ENCODE results near the gene SLC28A1.
"Not testable (repeated sequence)": the region's sequence is repeated elsewhere in the genome, so short reads cannot be mapped to it uniquely, and the experiment has no call there.

The SLC28A1 gene

DNA sequence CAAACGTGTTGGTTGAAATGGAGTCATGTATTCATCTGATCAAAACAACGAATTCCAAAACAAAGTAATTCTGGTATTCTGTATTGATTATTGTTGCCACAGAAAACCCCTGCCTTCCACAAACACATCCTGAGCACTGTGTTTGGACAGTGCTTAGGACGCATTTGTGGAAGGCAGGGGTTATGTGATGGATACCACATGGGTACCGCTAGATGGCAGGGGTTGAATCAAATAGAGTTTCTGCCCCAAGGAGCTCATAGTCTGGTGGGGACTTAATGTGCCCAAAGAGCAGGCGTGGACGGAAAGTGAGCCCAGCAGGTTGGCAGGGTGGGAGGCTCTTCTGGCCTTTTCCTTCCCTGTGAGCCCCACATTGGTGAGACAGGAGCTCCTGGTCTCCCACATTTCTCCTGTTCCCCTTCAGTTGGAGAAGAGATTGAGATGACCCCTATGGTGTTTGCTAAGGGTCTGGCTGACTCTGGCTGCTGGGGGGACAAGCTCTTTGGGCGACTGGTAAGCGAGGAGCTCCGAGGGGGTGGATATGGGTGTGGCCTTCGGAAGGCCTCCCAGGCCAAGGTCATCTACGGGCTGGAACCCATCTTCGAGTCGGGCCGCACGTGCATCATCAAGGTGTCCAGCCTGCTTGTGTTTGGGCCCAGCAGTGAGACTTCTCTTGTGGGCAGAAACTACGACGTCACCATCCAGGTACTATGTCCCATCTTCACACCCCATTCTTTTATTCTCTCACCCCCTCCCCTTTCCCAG is 22.1 kb upstream of the SLC28A1 start:
- no peak for DNase-seq

DNA sequence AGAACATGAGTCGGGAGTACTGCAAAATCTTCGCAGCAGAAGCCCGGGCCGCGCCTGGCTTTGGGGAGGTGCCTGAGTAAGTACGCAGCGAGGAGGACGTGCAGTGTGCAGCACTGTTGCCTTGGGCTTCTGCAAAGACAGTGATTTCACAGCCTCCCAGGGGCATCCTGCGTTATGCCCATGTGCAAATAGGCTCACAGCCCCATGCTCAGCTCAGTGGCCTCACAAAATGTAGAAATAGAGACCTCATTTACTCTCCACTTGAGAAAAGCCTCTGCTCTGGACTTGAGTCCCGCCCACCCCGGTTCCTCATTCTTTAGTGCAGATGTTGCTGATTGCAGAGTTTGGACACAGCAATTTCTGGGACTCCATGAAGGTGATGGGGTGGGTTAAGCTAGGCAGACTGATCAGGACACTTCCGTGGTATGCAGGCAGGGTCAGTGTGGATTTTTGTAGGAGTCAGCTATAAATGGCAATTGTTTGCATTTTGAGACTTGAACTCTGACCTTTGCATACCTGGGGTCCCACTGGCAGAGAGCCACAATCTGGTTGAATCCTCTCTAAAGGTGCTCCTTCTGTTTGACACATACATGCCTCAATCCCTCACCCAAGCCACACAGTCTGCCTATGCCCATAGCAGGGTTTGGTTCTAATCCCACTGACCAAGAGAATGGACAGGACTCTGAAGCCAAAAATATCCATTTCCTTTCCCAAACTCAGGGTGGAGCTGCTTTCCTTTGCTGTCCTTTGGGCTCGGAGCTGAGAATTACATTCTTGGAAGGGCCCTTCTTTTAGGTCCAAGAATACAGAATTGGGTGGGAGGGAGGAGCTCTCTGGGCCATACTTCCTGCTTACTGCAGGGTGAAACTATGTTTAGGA is 20.7 kb upstream of the SLC28A1 start:
- peak; percentile 58 for DNase-seq

DNA sequence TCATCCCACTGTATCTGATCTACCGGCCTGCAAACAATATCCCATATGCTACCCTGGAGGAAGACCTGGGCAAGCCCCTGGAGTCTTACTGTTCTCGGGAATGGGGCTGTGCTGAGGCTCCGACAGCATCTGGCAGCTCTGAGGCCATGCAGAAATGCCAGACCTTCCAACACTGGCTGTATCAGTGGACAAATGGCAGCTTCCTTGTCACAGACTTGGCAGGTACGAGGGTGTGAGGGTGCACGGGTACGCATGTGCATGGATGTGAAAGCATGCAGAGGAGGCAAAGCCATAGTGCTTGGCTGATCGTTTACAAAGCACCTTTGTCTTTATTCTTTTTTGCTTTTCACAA is 20.0 kb upstream of the SLC28A1 start:
- DNase-seq, result no peak

DNA sequence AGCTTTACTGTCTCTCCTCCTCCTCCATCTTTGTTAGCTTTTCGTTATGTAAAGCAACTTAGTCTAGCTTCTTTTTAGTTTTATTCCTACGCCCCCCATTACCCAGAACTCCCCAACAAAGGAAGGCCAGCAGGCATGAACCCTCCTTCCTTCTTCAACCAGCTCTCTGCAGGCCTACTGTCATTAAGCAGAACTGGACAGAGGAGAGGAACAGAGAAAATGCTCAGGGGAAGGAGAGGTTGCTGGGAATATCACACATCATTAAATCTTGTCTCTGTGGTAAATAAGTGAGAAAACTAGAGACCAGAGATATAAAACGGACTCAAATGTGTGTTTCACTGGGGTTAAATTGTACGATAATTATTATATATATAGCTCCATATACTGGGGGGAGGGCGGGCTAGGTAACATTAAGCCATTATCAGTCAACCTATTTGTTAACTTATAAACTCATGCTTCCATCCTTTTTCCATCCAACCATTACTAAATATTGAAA is 19.3 kb upstream of the SLC28A1 start:
- no peak for DNase-seq

GRCh38 chr15:84868037-84868880 is 16.2 kb upstream of the SLC28A1 start:
- no peak for DNase-seq

GRCh38 chr15:84869510-84869909 is 15.0 kb upstream of the SLC28A1 start:
- no peak for DNase-seq

DNA sequence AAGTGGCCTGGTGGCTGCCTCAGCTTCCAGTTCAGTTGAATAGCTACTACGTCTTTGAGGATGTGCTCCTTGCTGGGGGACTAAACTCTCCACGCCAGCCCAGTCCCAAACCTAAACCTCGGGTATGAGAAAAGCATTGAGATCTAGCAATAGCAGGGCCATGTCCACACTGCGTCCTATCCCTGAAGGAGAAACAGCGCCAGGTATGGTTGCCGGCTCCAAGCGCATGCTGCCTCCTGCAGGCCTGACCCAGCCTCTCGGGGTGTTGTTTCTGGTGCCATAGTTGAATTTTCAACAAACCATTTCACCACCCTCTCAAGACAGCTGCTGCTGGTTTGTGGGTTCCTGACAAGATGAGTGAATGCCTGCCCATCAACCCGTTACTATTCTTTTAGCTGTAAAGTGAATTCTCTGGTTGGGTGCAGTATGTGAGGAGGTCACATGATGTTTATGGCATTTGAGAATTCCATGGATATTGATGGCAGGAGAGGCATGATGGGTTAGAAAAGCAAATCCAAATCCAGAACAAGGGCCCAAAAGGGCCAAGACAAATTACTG is 13.0 kb upstream of the SLC28A1 start:
- no peak for DNase-seq

GRCh38 chr15:84872009-84872910 is 12.2 kb upstream of the SLC28A1 start:
- no peak for DNase-seq

DNA sequence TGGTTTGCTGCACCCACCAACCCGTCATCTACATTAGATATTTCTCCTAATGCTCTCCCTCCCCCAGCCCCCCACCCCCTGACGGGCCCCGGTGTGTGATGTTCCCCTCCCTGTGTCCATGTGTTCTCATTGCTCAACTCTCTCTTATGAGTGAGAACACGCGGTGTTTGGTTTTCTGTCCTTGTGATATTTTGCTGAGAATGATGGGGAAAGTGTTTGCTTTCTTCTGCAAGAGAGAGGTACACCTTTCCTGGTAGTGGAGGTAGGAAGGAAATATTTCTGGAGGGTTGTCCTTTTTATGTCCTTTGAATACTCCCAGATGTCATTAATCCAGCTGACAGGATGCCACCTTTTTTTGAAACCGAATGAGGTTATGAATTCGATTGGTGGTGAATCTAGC is 10.5 kb upstream of the SLC28A1 start:
- no peak for DNase-seq

DNA sequence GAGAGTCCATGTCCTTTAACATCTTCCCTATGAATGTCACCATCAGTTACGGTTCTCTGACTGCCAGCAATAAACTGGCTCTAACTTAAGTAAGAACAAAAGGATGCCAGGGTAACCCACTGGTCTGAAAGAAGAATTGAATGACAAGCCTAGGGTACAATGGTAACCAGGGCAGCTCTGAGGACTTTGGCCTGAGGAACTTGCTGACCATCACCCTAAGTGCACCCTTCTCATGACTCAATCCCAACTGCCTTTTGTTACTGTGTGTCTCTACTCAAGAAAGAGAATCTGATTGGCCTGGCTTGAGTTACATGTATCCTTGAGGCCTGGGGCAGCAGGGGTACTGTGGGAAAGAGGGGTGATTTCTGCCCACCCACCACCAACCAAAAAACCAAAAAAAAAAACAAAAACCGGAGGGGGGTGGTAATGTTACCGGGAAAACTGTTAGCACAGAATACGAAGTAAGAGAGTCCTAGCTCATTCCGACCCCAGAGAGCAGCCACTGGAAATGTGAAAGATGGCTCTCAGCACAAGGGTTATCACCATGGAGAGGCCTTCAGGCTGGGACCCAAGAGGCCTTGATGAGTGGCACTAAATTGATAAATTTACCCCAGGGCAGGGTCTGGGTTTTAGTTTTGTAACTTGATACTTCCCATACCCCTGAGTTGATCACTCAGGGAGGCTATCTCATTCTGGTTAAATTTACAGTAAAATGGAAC is 9.3 kb upstream of the SLC28A1 start:
- DNase-seq, result no peak

DNA sequence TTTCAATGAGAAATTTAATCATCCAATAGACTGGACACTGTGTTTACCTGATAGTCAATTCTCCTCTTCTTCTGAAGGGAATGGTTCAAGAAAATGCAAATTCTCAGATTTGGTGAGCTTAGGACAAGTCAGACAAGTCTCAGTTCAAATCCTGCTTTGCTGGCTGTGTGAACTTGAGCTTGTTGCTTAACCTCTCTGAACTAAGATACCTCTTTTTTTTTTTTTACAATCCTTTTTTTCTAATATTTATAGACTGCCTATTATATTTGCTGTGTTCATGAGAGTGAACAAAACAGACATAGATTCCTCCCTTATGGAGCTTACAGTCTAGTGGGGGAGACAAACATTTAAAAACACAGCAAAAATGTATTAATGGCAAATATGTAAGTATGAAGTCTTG is 8.2 kb upstream of the SLC28A1 start:
- DNase-seq, result no peak

GRCh38 chr15:84877701-84878100 is 6.8 kb upstream of the SLC28A1 start:
- DNase-seq, result not testable (repeated sequence)

DNA sequence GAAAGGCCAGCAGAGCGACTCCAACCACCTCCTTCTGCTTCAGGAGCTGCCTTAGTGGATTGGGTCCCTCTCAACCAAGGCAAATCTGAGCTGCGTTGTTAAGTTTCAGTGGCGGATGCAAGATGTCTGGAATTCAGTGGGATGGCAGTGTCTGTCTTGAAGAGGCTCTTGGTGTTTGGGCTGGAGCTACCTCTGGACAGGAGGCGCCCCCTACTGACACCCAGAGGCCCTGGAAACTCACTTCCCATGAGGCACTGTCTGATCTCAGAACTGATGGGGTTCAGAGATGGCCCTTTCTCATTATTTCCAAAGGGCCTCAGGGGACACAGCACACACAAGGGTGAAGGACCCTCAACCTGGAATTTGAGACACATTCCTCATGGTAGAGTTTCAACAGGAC is 6.0 kb upstream of the SLC28A1 start:
- DNase-seq, result peak; percentile 72

DNA sequence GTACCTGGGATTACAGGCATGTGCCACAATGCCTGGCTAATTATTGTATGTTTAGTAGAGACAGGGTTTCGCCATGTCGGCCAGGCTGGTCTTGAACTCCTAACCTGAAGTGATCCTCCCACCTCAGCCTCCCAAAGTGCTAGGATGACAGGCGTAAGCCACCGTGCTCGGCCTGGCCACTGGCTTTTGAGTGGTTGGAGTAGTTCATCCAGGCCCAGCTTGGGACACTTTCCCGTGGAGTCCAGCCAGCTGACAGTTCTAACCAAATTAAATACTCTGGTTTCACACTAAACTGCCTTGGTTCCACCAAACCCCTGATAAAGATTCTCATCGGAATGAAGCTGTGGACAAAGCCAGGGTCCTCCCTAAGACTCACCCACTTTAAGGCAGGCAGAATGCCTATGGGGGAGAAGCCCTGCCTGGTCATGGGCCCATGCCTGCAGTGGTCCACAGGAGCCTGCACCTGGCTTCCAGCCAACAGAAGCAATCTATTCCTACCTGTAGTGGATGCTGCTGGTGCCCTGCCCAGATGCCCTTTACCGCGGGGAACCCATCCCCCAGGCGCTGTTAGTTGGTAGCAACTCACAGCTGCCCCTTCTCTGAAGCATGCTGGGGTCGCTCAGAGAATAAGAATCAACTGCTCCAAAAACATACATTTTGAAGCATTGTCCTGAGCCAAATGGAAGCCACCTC is 5.2 kb upstream of the SLC28A1 start:
- DNase-seq, result no peak

DNA sequence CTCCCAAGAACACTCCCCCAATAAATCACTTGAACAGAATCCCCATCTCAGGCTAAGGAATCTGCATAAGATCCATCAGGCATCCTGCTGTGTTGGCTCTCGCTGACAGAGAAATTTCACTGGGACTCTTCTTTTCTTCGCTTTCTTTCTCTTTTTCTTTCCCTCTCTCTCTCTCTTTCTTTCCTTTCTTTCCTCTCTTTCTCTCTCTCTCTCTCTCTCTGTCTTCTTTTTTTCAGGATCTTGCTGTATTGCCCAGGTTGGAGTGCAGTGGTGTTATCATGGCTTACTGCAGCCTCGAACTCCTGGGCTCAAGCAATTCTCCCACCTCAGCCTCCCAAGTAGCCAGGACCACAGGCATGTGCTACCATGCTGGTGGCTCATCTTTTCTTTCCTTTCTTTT is 4.5 kb upstream of the SLC28A1 start:
- no peak for DNase-seq

- no peak for DNase-seq
Observed at GRCh38 chr15:84880822-84881519, 3.5 kb upstream of the SLC28A1 start.

GRCh38 chr15:84881520-84881830 is 3.0 kb upstream of the SLC28A1 start:
- DNase-seq, result no peak

DNA sequence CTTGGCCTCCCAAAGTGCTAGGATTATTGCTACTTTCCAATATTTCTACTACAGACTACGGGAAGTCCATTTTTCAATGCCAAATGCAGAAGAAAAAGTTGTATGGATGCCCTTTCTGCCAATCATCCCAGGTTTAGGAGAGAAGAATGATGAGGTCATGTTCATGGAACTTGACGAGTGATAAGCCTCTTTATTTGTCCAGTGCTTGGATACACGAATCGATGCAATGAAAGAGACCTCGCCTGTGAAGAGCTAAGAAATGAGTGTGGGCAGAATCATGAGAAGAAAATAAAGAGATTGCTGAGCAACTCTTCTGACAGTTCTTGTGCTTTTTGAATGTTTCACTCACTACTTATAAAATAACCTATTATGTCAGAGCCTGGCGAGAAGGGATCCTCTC is 996 bp upstream of the SLC28A1 start:
- no peak for DNase-seq

DNA sequence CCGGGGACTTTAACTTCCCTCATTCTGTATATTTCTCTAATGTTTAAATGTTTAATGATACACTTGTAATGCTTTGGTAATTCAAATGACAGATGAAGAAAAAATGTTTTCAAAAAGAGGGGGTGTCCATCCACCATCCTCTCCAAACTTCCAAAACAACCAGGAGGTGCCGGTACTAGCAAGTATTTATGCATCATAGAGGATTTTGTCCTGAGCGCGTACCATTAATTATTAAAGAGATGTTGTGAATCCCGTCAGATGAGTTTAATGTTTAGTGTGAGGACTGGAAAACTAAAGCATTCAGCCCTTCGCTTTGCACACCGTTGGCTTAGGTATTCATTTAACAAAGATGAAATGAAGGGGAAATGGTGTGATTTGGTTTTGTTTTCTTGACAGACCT is 1.3 kb downstream of the SLC28A1 start:
- DNase-seq, result no peak

All from femur (tissue), 1 donor.